GM12878 (cell line): ENCODE results near the gene PKLR. TPM values are rescaled to one million over a fixed set of nuclear protein-coding genes. Genes with fewer than 3 reads are reported as not detected.

Experiments
- ATAC-seq: fragments of 200-7000 bp; cut with Tn5 transposase; 3 replicates; pipeline ENCODE4 v1.9.1; 2020; ENCODE audit warnings: mild to moderate bottlenecking, moderate library complexity
- BruUV-seq: library from RNA; stranded (reverse); fragments of 400-500 nt; replicated peaks from 2 replicates; lab custom pipeline; 2021; lab: Mats Ljungman, UMichigan
- CTCF ChIA-PET: fragments of 300-600 bp; sonication (Branson Sonifier 250); formaldehyde crosslinking; extraction: SDS; loops from one replicate; lab custom pipeline; 2021; ENCODE audit warnings: inconsistent platforms; lab: Yijun Ruan, JAX
- POLR2A ChIA-PET: fragments of 350-600 bp; formaldehyde crosslinking; extraction: SDS; loops from one replicate; lab custom pipeline; 2021; ENCODE audit warnings: inconsistent platforms; lab: Charles Lee
- RAD21 ChIA-PET: fragments of 300-600 bp; sonication (Branson Sonifier 250); formaldehyde crosslinking; loops from one replicate; lab custom pipeline; 2023; ENCODE audit warnings: antibody characterized with exemption; ENCODE audit not compliant: unreplicated experiment; lab: Charles Lee
- SMC1A ChIA-PET: fragments of 300-600 bp; sonication (Branson Sonifier 250); formaldehyde crosslinking; loops from one replicate; lab custom pipeline; 2023; ENCODE audit not compliant: unreplicated experiment, uncharacterized antibody; lab: Charles Lee
- DNase-seq: peaks from one replicate; pipeline ENCODE4 v3.0.0-alpha.2; 2011; ENCODE audit warnings: low read depth, low spot score
- FAIRE-seq: peaks from 3 replicates; lab custom pipeline; 2011; peaks lifted over from hg19 to GRCh38; lab: Jason Lieb, UNC
- H2AFZ ChIP-seq: 2 replicates; pipeline ENCODE4 v1.6.0; 2011; ENCODE audit warnings: low read depth, low read length, control low read depth; ENCODE audit not compliant: control insufficient read depth
- H3K27ac ChIP-seq: 2 replicates; pipeline ENCODE4 v1.5.1; 2011; ENCODE audit warnings: control low read depth; ENCODE audit not compliant: control insufficient read depth, insufficient read depth
- H3K27me3 ChIP-seq, 2 experiments: replicated peaks in 1 of 2; 2 replicates each; pipeline versions ENCODE4 v1.6.0 to v1.6.1; 2011; ENCODE audit warnings: low read length in 1 of 2; ENCODE audit not compliant: control insufficient read depth in 2 of 2, insufficient read depth in 2 of 2
- H3K36me3 ChIP-seq, 2 experiments: 2 replicates each; pipeline ENCODE4 v1.5.1; 2011; ENCODE audit warnings: low read length in 1 of 2; ENCODE audit not compliant: control insufficient read depth in 2 of 2, insufficient read depth in 2 of 2
- H3K4me1 ChIP-seq: 2 replicates; pipeline ENCODE4 v1.6.1; 2011; ENCODE audit warnings: mild to moderate bottlenecking, low read length, moderate library complexity, mixed read lengths; ENCODE audit not compliant: control insufficient read depth, insufficient read depth
- H3K4me2 ChIP-seq: 2 replicates; pipeline ENCODE4 v1.6.0; 2011; ENCODE audit warnings: control low read depth; ENCODE audit not compliant: control insufficient read depth, insufficient read depth
- H3K4me3 ChIP-seq: fragments of 200-600 bp; sonication (generic); 2 replicates; pipeline ENCODE4 v1.5.1; 2016
- H3K79me2 ChIP-seq: 2 replicates; pipeline ENCODE4 v1.6.0; 2011; ENCODE audit warnings: low read length; ENCODE audit not compliant: control insufficient read depth, insufficient read depth
- H3K9ac ChIP-seq: 2 replicates; pipeline ENCODE4 v1.8.0; 2011; ENCODE audit warnings: low read length, control low read depth, mixed read lengths; ENCODE audit not compliant: control insufficient read depth, insufficient read depth
- H3K9me3 ChIP-seq: replicated peaks from 3 replicates; pipeline ENCODE4 v1.5.1; 2011; ENCODE audit warnings: mild to moderate bottlenecking, low read length; ENCODE audit not compliant: control insufficient read depth, insufficient read depth
- H4K20me1 ChIP-seq: 2 replicates; pipeline ENCODE4 v1.6.0; 2011; ENCODE audit not compliant: control insufficient read depth, insufficient read depth
- ATF7 ChIP-seq: fragments of 450-650 bp; IDR thresholded peaks from 2 replicates; pipeline ENCODE4 v1.6.1; 2016; ENCODE audit warnings: low read depth, mild to moderate bottlenecking
- E2F8 ChIP-seq: fragments of 450-650 bp; IDR thresholded peaks from 2 replicates; pipeline ENCODE4 v1.6.1; 2018; ENCODE audit warnings: mild to moderate bottlenecking, low read depth, moderate library complexity; ENCODE audit not compliant: partially characterized antibody
- EZH2 ChIP-seq: IDR thresholded peaks from 2 replicates; pipeline ENCODE4 v1.6.1; 2012; ENCODE audit warnings: low read depth, mild to moderate bottlenecking, control low read depth, inconsistent platforms, low read length, borderline replicate concordance; ENCODE audit not compliant: control insufficient read depth
- IKZF1 ChIP-seq: fragments of 450-650 bp; conservative IDR thresholded peaks from 2 replicates; pipeline ENCODE4 v1.6.1; 2017; ENCODE audit warnings: antibody characterized with exemption, mild to moderate bottlenecking
- IRF5 ChIP-seq: fragments of 450-650 bp; IDR thresholded peaks from 2 replicates; pipeline ENCODE4 v1.6.1; 2017; ENCODE audit warnings: borderline replicate concordance
- JUND ChIP-seq: IDR thresholded peaks from 2 replicates; pipeline ENCODE4 v1.6.1; 2012; ENCODE audit warnings: low read depth, mild to moderate bottlenecking, low read length, improper control_type of control experiment, moderate library complexity
- NR2C2 ChIP-seq: IDR thresholded peaks from 2 replicates; pipeline ENCODE4 v1.6.1; 2011; ENCODE audit warnings: borderline replicate concordance, low read depth; ENCODE audit not compliant: control insufficient read depth, insufficient read length
- POLR2AphosphoS2 ChIP-seq: IDR thresholded peaks from 2 replicates; pipeline ENCODE4 v1.6.1; 2011; ENCODE audit warnings: low read depth, mild to moderate bottlenecking, low read length, improper control_type of control experiment, moderate library complexity
- RAD21 ChIP-seq: IDR thresholded peaks from 2 replicates; pipeline ENCODE4 v1.6.1; 2011; ENCODE audit warnings: mild to moderate bottlenecking, low read depth, low read length, moderate library complexity; ENCODE audit not compliant: insufficient read depth
- SMC3 ChIP-seq: IDR thresholded peaks from 2 replicates; pipeline ENCODE4 v1.6.1; 2011; ENCODE audit warnings: low read length, improper control_type of control experiment, borderline replicate concordance
- WGBS: methylation state at CpG from one replicate; pipeline ENCODE4 v1.1.6; 2016; ENCODE audit warnings: low lambda C conversion rate; ENCODE audit not compliant: insufficient replicate concordance, insufficient coverage; ENCODE audit errors: missing lambda C conversion rate; 5-methylcytosine and 5-hydroxymethylcytosine counted together
- in situ Hi-C: fragments of 300-500 bp; cut with MboI; formaldehyde crosslinking; loops from 9 replicates; pipeline ENCODE4 v1.14.3; 2018; ENCODE audit warnings: mixed read lengths
- intact Hi-C: fragments of 100-400 bp; cut with micrococcal nuclease; formaldehyde crosslinking; loops from one replicate; pipeline ENCODE4 v1.14.2; 2022; ENCODE audit not compliant: unreplicated experiment
- polyA plus RNA-seq, 11 experiments: library from polyadenylated mRNA; depleted of rRNA in 4 of 11; unstranded in 6 of 11; stranded (reverse) in 5 of 11; fragments of >200 nt; fragmentation: Nextera tagmentation in 4 of 11; fragmentation: Illumina TruSeq in 1 of 11; extraction: Ambion mirVana in 4 of 11; extraction: Trizol in 1 of 11; gene quantifications; 1 replicate in 1 of 11; 2 replicates in 10 of 11; pipeline versions ENCODE4 v1.2.1 to v1.2.3, GENCODE V29; 2011 to 2016; ENCODE audit warnings: inconsistent platforms in 2 of 11, missing spikeins in 2 of 11, low read depth in 1 of 11
- total RNA-seq, 4 experiments: library from RNA; depleted of rRNA in 3 of 4; stranded (reverse); fragments of >200 nt in 3 of 4; fragmentation: Illumina TruSeq in 1 of 4; extraction: Trizol in 1 of 4; gene quantifications; 2 replicates each; pipeline versions ENCODE4 v1.2.1 to v1.2.3, GENCODE V29; 2013 to 2021
- TF ChIP-seq, protein P1 (sequence below): fragments of 450-650 bp; IDR thresholded peaks from 2 replicates; pipeline ENCODE4 v1.6.1; 2016; ENCODE audit warnings: mild to moderate bottlenecking

Gene PKLR
- total and polyA plus RNA-seq, 10 of the 15 experiments (the other 5 are each of a cell fraction or from before 2014, with no cell fraction given): 0.04 to 0.15 (median 0.08) TPM; not detected in 7

GRCh38 chr1:155277902-155278688, 23.1 kb downstream of the PKLR start (continued):
- TF ChIP-seq, protein P1, sequence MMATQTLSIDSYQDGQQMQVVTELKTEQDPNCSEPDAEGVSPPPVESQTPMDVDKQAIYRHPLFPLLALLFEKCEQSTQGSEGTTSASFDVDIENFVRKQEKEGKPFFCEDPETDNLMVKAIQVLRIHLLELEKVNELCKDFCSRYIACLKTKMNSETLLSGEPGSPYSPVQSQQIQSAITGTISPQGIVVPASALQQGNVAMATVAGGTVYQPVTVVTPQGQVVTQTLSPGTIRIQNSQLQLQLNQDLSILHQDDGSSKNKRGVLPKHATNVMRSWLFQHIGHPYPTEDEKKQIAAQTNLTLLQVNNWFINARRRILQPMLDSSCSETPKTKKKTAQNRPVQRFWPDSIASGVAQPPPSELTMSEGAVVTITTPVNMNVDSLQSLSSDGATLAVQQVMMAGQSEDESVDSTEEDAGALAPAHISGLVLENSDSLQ: peak; percentile 55; the same call in 1 of the 2 replicates
- TF ChIP-seq RAD21 (peak; percentile 40), IRF5 (no peak)

DNA sequence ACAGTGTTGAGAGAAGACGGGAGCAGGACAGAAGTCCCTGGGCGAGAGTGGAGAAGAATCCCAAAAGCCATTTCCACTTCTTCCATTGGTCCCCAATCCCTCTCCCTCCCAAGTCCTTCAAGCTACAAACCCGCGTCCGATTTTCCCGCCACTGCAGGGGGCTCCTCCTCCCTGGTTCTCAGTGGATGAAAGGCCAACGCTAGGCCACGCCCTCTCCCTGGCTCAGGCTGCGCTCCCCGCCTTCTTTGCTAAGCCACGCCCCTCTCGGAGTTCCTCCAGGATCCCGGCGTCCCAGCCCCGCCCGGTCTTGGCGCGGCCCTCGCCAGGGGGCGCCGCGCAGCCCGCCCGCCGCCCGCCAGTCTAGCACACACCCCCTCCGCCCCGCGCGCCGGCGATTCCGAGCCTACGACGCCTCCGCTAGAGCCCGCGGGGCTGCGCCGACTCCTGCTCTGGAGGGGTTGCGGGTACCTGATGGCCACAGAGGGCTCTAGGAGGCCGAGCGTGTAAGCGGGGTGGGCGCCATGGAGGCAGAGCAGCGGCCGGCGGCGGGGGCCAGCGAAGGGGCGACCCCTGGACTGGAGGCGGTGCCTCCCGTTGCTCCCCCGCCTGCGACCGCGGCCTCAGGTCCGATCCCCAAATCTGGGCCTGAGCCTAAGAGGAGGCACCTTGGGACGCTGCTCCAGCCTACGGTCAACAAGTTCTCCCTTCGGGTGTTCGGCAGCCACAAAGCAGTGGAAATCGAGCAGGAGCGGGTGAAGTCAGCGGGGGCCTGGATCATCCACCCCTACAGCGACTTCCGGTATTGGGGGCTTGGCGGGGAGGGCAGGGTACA, 24.0 kb downstream of the PKLR start, which contains the start of gene HCN3:
Gene HCN3, plus strand, starts transcription at position 394 of the 832 bp plus-strand sequence. Its CDS starts 128 bp downstream, at position 522.
- H3K9ac ChIP-seq: peak within 1 kb of the TSS; percentile 58; the same call in 1 of the 2 replicates
- peaks cover 13% of the 10 kb centered on the region for H3K4me1 ChIP-seq
- TF ChIP-seq ATF7 (no peak), IKZF1 (peak; percentile 84), EZH2 (no peak), JUND (no peak), POLR2AphosphoS2 (no peak), E2F8 (peak; percentile 98), NR2C2 (no peak), SMC3 (peak; percentile 59; the same call in 1 of the 2 replicates)

More for the DNA sequence above, 24.0 kb downstream of the PKLR start, which contains the start of gene HCN3:
- intact Hi-C loops (loop anchor here (1.0 kb wide), 1 partner anchor 46 kb away; no protein-coding TSS in a partner anchor), in situ Hi-C loops (no loop called here)
- ChIA-PET RAD21 (interaction anchor here (0.5 to 2.2 kb wide), 8 partner anchors 26 to 371 kb away, joined by 3 to 13 read pairs (median 4); partner anchors contain the start of gene RUSC1), POLR2A (interaction anchor here (0.5 to 2.4 kb wide), 8 partner anchors 11 to 84 kb away, joined by 3 to 9 read pairs (median 4); partner anchors contain the start of gene FDPS), SMC1A (interaction anchor here (1.2 to 2.4 kb wide), 3 partner anchors 25 to 71 kb away, joined by 3 to 12 read pairs (median 4); no protein-coding TSS in a partner anchor), CTCF (interaction anchor here (0.7 to 8.6 kb wide), 10 partner anchors 11 to 335 kb away, joined by 3 to 80 read pairs (median 4); no protein-coding TSS in a partner anchor)
- Histone ChIP-seq H3K36me3 (no peaks in the 10 kb centered on the region), H3K79me2 (peaks cover 14% of the 10 kb centered on the region), H4K20me1 (no peaks in the 10 kb centered on the region), H3K27ac (no peak within 1 kb of the TSS), H2AFZ (peak within 1 kb of the TSS; percentile 81), H3K4me2 (peak within 1 kb of the TSS; percentile 99), H3K27me3 (no peaks in the 10 kb centered on the region), H3K4me3 (peak within 1 kb of the TSS; percentile 82), H3K9me3 (no peaks in the 10 kb centered on the region)
- FAIRE-seq (peak; percentile 92), DNase-seq (peak; percentile 79), ATAC-seq (peak; percentile 78)
- 5% methylated on average over 54 of the region's 68 CpGs for whole genome bisulfite sequencing
- BruUV-seq: no TSS peak
